Inflammatory macrophage (primary cell): ENCODE results near the gene GTF2F2.
"Not testable (repeated sequence)": the region's sequence is repeated elsewhere in the genome, so short reads cannot be mapped to it uniquely, and the experiment has no call there.

Experiments
- DNase-seq, 2 donors: peaks; one replicate each; pipeline ENCODE4 v3.0.0-alpha.2; 2020 to 2022

The GTF2F2 gene

GRCh38 chr13:45180713-45181601 lies 60.6 kb downstream of the GTF2F2 start:
- DNase-seq, result no peak

GRCh38 chr13:45184693-45185092 lies 64.4 kb downstream of the GTF2F2 start:
- no peak for DNase-seq

- DNase-seq, result no peak
Observed at GRCh38 chr13:45185286-45185685, 65.0 kb downstream of the GTF2F2 start.

GRCh38 chr13:45189077-45189476 lies 68.8 kb downstream of the GTF2F2 start:
- not testable (repeated sequence) for DNase-seq

- DNase-seq, result peak in 1 of 2 donors; percentile 47
Observed at GRCh38 chr13:45189511-45189910, 69.2 kb downstream of the GTF2F2 start.

- DNase-seq, result no peak
Observed at GRCh38 chr13:45191874-45192273, 71.6 kb downstream of the GTF2F2 start.

GRCh38 chr13:45194081-45194939 lies 74.0 kb downstream of the GTF2F2 start:
- DNase-seq, result peak; percentile 34 to 60

- DNase-seq, result peak; percentile 40 to 60
Observed at GRCh38 chr13:45195421-45195820, 75.1 kb downstream of the GTF2F2 start.

GRCh38 chr13:45196096-45196495 lies 75.8 kb downstream of the GTF2F2 start:
- no peak for DNase-seq

GRCh38 chr13:45196622-45197021 lies 76.3 kb downstream of the GTF2F2 start:
- no peak for DNase-seq

- no peak for DNase-seq
Observed at GRCh38 chr13:45198041-45198440, 77.7 kb downstream of the GTF2F2 start.

GRCh38 chr13:45198924-45199323 lies 78.6 kb downstream of the GTF2F2 start:
- no peak for DNase-seq

GRCh38 chr13:45199711-45200110 lies 79.4 kb downstream of the GTF2F2 start:
- DNase-seq, result no peak

- DNase-seq, result no peak
Observed at GRCh38 chr13:45200701-45201232, 80.5 kb downstream of the GTF2F2 start, which contains the start of gene KCTD4. KCTD4 (minus strand) TSS chr13:45201045; CDS start chr13:45194567, 6,478 bp downstream.

GRCh38 chr13:45205124-45205523 lies 84.8 kb downstream of the GTF2F2 start:
- DNase-seq, result peak; percentile 14 to 27

GRCh38 chr13:45206340-45206739 lies 86.0 kb downstream of the GTF2F2 start:
- peak in 1 of 2 donors; percentile 13 for DNase-seq

- DNase-seq, result no peak
Observed at GRCh38 chr13:45207319-45207718, 87.0 kb downstream of the GTF2F2 start.

GRCh38 chr13:45208132-45208531 lies 87.8 kb downstream of the GTF2F2 start:
- no peak for DNase-seq

GRCh38 chr13:45209229-45209628 lies 88.9 kb downstream of the GTF2F2 start:
- DNase-seq, result peak; percentile 62 to 91

- DNase-seq, result no peak
Observed at GRCh38 chr13:45215392-45216077, 95.2 kb downstream of the GTF2F2 start.

- no peak for DNase-seq
Observed at GRCh38 chr13:45216193-45216592, 95.9 kb downstream of the GTF2F2 start.

GRCh38 chr13:45218689-45219088 lies 98.4 kb downstream of the GTF2F2 start:
- no peak for DNase-seq
